Measurements from ENCODE around the gene C3AR1.
A peak's percentile ranks its signal among the peaks of the same experiment; 100 is the strongest.

The C3AR1 gene

GRCh38 chr12:8028267-8028666, 37.9 kb downstream of the C3AR1 start:
- no peak overlapping the region for H3K4me2 ChIP-seq (ENCODE audit: insufficient read depth, low read length, poor library complexity, severe bottlenecking)
- H4K91ac ChIP-seq (ENCODE audit: low read depth, low read length, poor library complexity) = no peak overlapping the region
- H4K8ac ChIP-seq (ENCODE audit: low read depth, low read length) = no peak overlapping the region
- H3K4me1 ChIP-seq (ENCODE audit: control insufficient read depth in 2 of 2, insufficient read depth in 1 of 2, low read depth in 1 of 2, low read length in 2 of 2) = peaks cover 0 to 2% of the 10 kb centered on the region in 2 donors
- no peak overlapping the region for H2BK12ac ChIP-seq (ENCODE audit: low read length)
- H3K36me3 ChIP-seq (replicated peaks in 1 of 2; ENCODE audit: control insufficient read depth in 2 of 2, insufficient read depth in 2 of 2, low read length in 2 of 2) = no peaks in the 10 kb centered on the region
- no peaks in the 10 kb centered on the region for H3K9me3 ChIP-seq (replicated peaks in 1 of 2; ENCODE audit: control insufficient read depth in 2 of 2, insufficient read depth in 1 of 2, low read depth in 1 of 2, low read length in 2 of 2)
- H2BK5ac ChIP-seq (ENCODE audit: low read length) = no peak overlapping the region
- H3K23ac ChIP-seq (ENCODE audit: low read depth, low read length, poor library complexity) = no peak overlapping the region
- H3K18ac ChIP-seq (ENCODE audit: low read length) = no peak overlapping the region
- H2AK5ac ChIP-seq (ENCODE audit: low read depth, low read length) = no peak overlapping the region
- no peak overlapping the region for H3K4me3 ChIP-seq (ENCODE audit: low read length in 2 of 2)
- no peak overlapping the region for H2AFZ ChIP-seq (ENCODE audit: low read length)
- no peak overlapping the region for H3K27ac ChIP-seq (replicated peaks; ENCODE audit: low read length)
- no peak overlapping the region for H3K9ac ChIP-seq (ENCODE audit: low read depth, low read length, poor library complexity)
- no CpG with 5 or more reads among the region's 15 CpGs for WGBS, 2 donors (ENCODE audit: extremely low coverage in 2 of 2, insufficient read length in 2 of 2, insufficient replicate concordance in 1 of 2)
- H2BK15ac ChIP-seq (ENCODE audit: low read length) = no peak overlapping the region
- H3K27me3 ChIP-seq (ENCODE audit: control insufficient read depth in 3 of 3, insufficient read depth in 3 of 3, low read depth in 1 of 3, low read length in 3 of 3) = no peaks in the 10 kb centered on the region
- no peak overlapping the region for H3K4ac ChIP-seq (ENCODE audit: low read length)
- no peaks in the 10 kb centered on the region for H3K79me1 ChIP-seq (ENCODE audit: low read depth, low read length)
- no peak overlapping the region for H3K14ac ChIP-seq (ENCODE audit: low read length)
- H2BK120ac ChIP-seq (ENCODE audit: low read depth, low read length) = no peak overlapping the region
- DNase-seq (ENCODE audit: low spot score) = no peak

GRCh38 chr12:8027856-8028255, 38.3 kb downstream of the C3AR1 start:
- Histone ChIP-seq H3K4me2 (ENCODE audit: insufficient read depth, low read length, poor library complexity, severe bottlenecking) (no peak overlapping the region), H3K4ac (ENCODE audit: low read length) (no peak overlapping the region), H3K9me3 (replicated peaks in 1 of 2; ENCODE audit: control insufficient read depth in 2 of 2, insufficient read depth in 1 of 2, low read depth in 1 of 2, low read length in 2 of 2) (no peaks in the 10 kb centered on the region), H4K91ac (ENCODE audit: low read depth, low read length, poor library complexity) (no peak overlapping the region), H3K23ac (ENCODE audit: low read depth, low read length, poor library complexity) (no peak overlapping the region), H2BK15ac (ENCODE audit: low read length) (no peak overlapping the region), H3K4me3 (ENCODE audit: low read length in 2 of 2) (peak overlapping the region in 1 of 2 donors; percentile 59), H3K18ac (ENCODE audit: low read length) (no peak overlapping the region), H2BK120ac (ENCODE audit: low read depth, low read length) (no peak overlapping the region), H2AK5ac (ENCODE audit: low read depth, low read length) (no peak overlapping the region), H2BK12ac (ENCODE audit: low read length) (no peak overlapping the region), H2BK5ac (ENCODE audit: low read length) (no peak overlapping the region), H3K36me3 (replicated peaks in 1 of 2; ENCODE audit: control insufficient read depth in 2 of 2, insufficient read depth in 2 of 2, low read length in 2 of 2) (no peaks in the 10 kb centered on the region), H3K27ac (replicated peaks; ENCODE audit: low read length) (no peak overlapping the region), H3K9ac (ENCODE audit: low read depth, low read length, poor library complexity) (no peak overlapping the region), H4K8ac (ENCODE audit: low read depth, low read length) (no peak overlapping the region), H3K27me3 (ENCODE audit: control insufficient read depth in 3 of 3, insufficient read depth in 3 of 3, low read depth in 1 of 3, low read length in 3 of 3) (no peaks in the 10 kb centered on the region), H3K4me1 (ENCODE audit: control insufficient read depth in 2 of 2, insufficient read depth in 1 of 2, low read depth in 1 of 2, low read length in 2 of 2) (peaks cover 0 to 2% of the 10 kb centered on the region in 2 donors), H3K79me1 (ENCODE audit: low read depth, low read length) (no peaks in the 10 kb centered on the region), H3K14ac (ENCODE audit: low read length) (no peak overlapping the region), H2AFZ (ENCODE audit: low read length) (peak overlapping the region; percentile 91)
- WGBS, 2 donors (ENCODE audit: extremely low coverage in 2 of 2, insufficient read length in 2 of 2, insufficient replicate concordance in 1 of 2) = no CpG with 5 or more reads among the region's 5 CpGs
- DNase-seq (ENCODE audit: low spot score) = no peak

- Histone ChIP-seq H3K14ac (ENCODE audit: low read length) (no peak overlapping the region), H3K4me3 (ENCODE audit: low read length in 2 of 2) (peak overlapping the region; percentile 59 to 78), H2BK15ac (ENCODE audit: low read length) (no peak overlapping the region), H3K27me3 (ENCODE audit: control insufficient read depth in 3 of 3, insufficient read depth in 3 of 3, low read depth in 1 of 3, low read length in 3 of 3) (no peaks in the 10 kb centered on the region), H2AK5ac (ENCODE audit: low read depth, low read length) (no peak overlapping the region), H3K36me3 (replicated peaks in 1 of 2; ENCODE audit: control insufficient read depth in 2 of 2, insufficient read depth in 2 of 2, low read length in 2 of 2) (no peaks in the 10 kb centered on the region), H2AFZ (ENCODE audit: low read length) (peak overlapping the region; percentile 91), H3K4me1 (ENCODE audit: control insufficient read depth in 2 of 2, insufficient read depth in 1 of 2, low read depth in 1 of 2, low read length in 2 of 2) (no peaks in the 10 kb centered on the region), H3K18ac (ENCODE audit: low read length) (peak overlapping the region; percentile 95), H4K8ac (ENCODE audit: low read depth, low read length) (no peak overlapping the region), H2BK12ac (ENCODE audit: low read length) (no peak overlapping the region), H3K4me2 (ENCODE audit: insufficient read depth, low read length, poor library complexity, severe bottlenecking) (peak overlapping the region; percentile 91), H2BK5ac (ENCODE audit: low read length) (no peak overlapping the region), H3K9ac (ENCODE audit: low read depth, low read length, poor library complexity) (peak overlapping the region; percentile 71), H3K27ac (replicated peaks; ENCODE audit: low read length) (peak overlapping the region; percentile 96), H4K91ac (ENCODE audit: low read depth, low read length, poor library complexity) (no peak overlapping the region), H3K4ac (ENCODE audit: low read length) (no peak overlapping the region), H3K9me3 (replicated peaks in 1 of 2; ENCODE audit: control insufficient read depth in 2 of 2, insufficient read depth in 1 of 2, low read depth in 1 of 2, low read length in 2 of 2) (no peaks in the 10 kb centered on the region), H2BK120ac (ENCODE audit: low read depth, low read length) (no peak overlapping the region), H3K79me1 (ENCODE audit: low read depth, low read length) (no peaks in the 10 kb centered on the region), H3K23ac (ENCODE audit: low read depth, low read length, poor library complexity) (no peak overlapping the region)
- no CpG with 5 or more reads among the region's 27 CpGs for WGBS, 2 donors (ENCODE audit: extremely low coverage in 2 of 2, insufficient read length in 2 of 2, insufficient replicate concordance in 1 of 2)
- DNase-seq (ENCODE audit: low spot score) = peak; percentile 98
Observed at GRCh38 chr12:8026291-8026900, 39.8 kb downstream of the C3AR1 start.

GRCh38 chr12:8018666-8019581, 47.2 kb downstream of the C3AR1 start:
- H2BK15ac ChIP-seq (ENCODE audit: low read length) = no peak overlapping the region
- H3K4ac ChIP-seq (ENCODE audit: low read length) = no peak overlapping the region
- no peak overlapping the region for H3K23ac ChIP-seq (ENCODE audit: low read depth, low read length, poor library complexity)
- peak overlapping the region; percentile 95 for H2AFZ ChIP-seq (ENCODE audit: low read length)
- peak overlapping the region; percentile 38 for H3K18ac ChIP-seq (ENCODE audit: low read length)
- H3K27ac ChIP-seq (replicated peaks; ENCODE audit: low read length) = no peak overlapping the region
- H3K36me3 ChIP-seq (replicated peaks in 1 of 2; ENCODE audit: control insufficient read depth in 2 of 2, insufficient read depth in 2 of 2, low read length in 2 of 2) = no peaks in the 10 kb centered on the region
- H2BK120ac ChIP-seq (ENCODE audit: low read depth, low read length) = no peak overlapping the region
- H3K9ac ChIP-seq (ENCODE audit: low read depth, low read length, poor library complexity) = peak overlapping the region; percentile 21
- H3K4me2 ChIP-seq (ENCODE audit: insufficient read depth, low read length, poor library complexity, severe bottlenecking) = peak overlapping the region; percentile 94
- no peak overlapping the region for H2AK5ac ChIP-seq (ENCODE audit: low read depth, low read length)
- H2BK12ac ChIP-seq (ENCODE audit: low read length) = no peak overlapping the region
- H3K4me3 ChIP-seq (ENCODE audit: low read length in 2 of 2) = peak overlapping the region; percentile 51 to 83
- peak overlapping the region; percentile 38 for H3K14ac ChIP-seq (ENCODE audit: low read length)
- no peak overlapping the region for H4K91ac ChIP-seq (ENCODE audit: low read depth, low read length, poor library complexity)
- no peaks in the 10 kb centered on the region for H3K9me3 ChIP-seq (replicated peaks in 1 of 2; ENCODE audit: control insufficient read depth in 2 of 2, insufficient read depth in 1 of 2, low read depth in 1 of 2, low read length in 2 of 2)
- WGBS, 2 donors (ENCODE audit: extremely low coverage in 2 of 2, insufficient read length in 2 of 2, insufficient replicate concordance in 1 of 2) = no CpG with 5 or more reads among the region's 58 CpGs
- no peak overlapping the region for H4K8ac ChIP-seq (ENCODE audit: low read depth, low read length)
- H3K79me1 ChIP-seq (ENCODE audit: low read depth, low read length) = no peaks in the 10 kb centered on the region
- H3K27me3 ChIP-seq (ENCODE audit: control insufficient read depth in 3 of 3, insufficient read depth in 3 of 3, low read depth in 1 of 3, low read length in 3 of 3) = peaks cover 0 to 39% (median 0%) of the 10 kb centered on the region in 3 experiments
- DNase-seq (ENCODE audit: low spot score) = peak; percentile 41
- peaks cover 1 to 2% of the 10 kb centered on the region in 2 donors for H3K4me1 ChIP-seq (ENCODE audit: control insufficient read depth in 2 of 2, insufficient read depth in 1 of 2, low read depth in 1 of 2, low read length in 2 of 2)
- no peak overlapping the region for H2BK5ac ChIP-seq (ENCODE audit: low read length)

Data from neuronal stem cell (in vitro differentiated cells).